GM19023 (cell line): ENCODE results near the gene ELAVL1.

Experiments
- ATAC-seq: cut with Tn5 transposase; IDR thresholded peaks from one replicate; pipeline ENCODE4 v1.9.1; 2021; ENCODE audit warnings: mild to moderate bottlenecking, moderate library complexity; ENCODE audit not compliant: unreplicated experiment

The ELAVL1 gene

GRCh38 chr19:8022275-8022674, 16.8 kb upstream of the ELAVL1 start:
- ATAC-seq: no peak

GRCh38 chr19:8021374-8021773, 15.9 kb upstream of the ELAVL1 start:
- no peak for ATAC-seq

- no peak for ATAC-seq
These were observed 15.2 kb upstream of the ELAVL1 start for GRCh38 chr19:8020681-8021080.

GRCh38 chr19:8017808-8018207, 12.4 kb upstream of the ELAVL1 start:
- no peak for ATAC-seq

- peak; percentile 26 for ATAC-seq
These were observed 523 bp downstream of the ELAVL1 start for GRCh38 chr19:8004723-8005513.

- ATAC-seq: no peak
These were observed 1.4 kb downstream of the ELAVL1 start for GRCh38 chr19:8004001-8004400.

- peak; percentile 39 for ATAC-seq
These were observed 3.2 kb downstream of the ELAVL1 start for GRCh38 chr19:8001995-8002849.

GRCh38 chr19:8001651-8001994, 3.8 kb downstream of the ELAVL1 start:
- no peak for ATAC-seq

GRCh38 chr19:8000298-8001038, 5.0 kb downstream of the ELAVL1 start:
- no peak for ATAC-seq

- ATAC-seq: no peak
These were observed 6.1 kb downstream of the ELAVL1 start for GRCh38 chr19:7999376-7999775.

- no peak for ATAC-seq
These were observed 7.5 kb downstream of the ELAVL1 start for GRCh38 chr19:7997809-7998480.

- no peak for ATAC-seq
These were observed 8.6 kb downstream of the ELAVL1 start for GRCh38 chr19:7996883-7997282.

- ATAC-seq: no peak
These were observed 9.7 kb downstream of the ELAVL1 start for GRCh38 chr19:7995810-7996158.

GRCh38 chr19:7994928-7995809, 10.3 kb downstream of the ELAVL1 start:
- no peak for ATAC-seq

GRCh38 chr19:7994114-7994513, 11.3 kb downstream of the ELAVL1 start:
- no peak for ATAC-seq

- no peak for ATAC-seq
These were observed 11.9 kb downstream of the ELAVL1 start for GRCh38 chr19:7993560-7993959.

- ATAC-seq: no peak
These were observed 12.9 kb downstream of the ELAVL1 start for GRCh38 chr19:7992575-7992974.

GRCh38 chr19:7989071-7989575, 16.3 kb downstream of the ELAVL1 start:
- ATAC-seq: no peak

- no peak for ATAC-seq
These were observed 17.1 kb downstream of the ELAVL1 start for GRCh38 chr19:7988307-7988706.
